LNCaP clone FGC (cell line): ENCODE results near the gene TOPORS.
A peak's percentile ranks its signal among the peaks of the same experiment; 100 is the strongest.

ENCODE experiments used
- DNase-seq: peaks from one replicate; pipeline ENCODE4 v3.0.0-alpha.2; 2011; ENCODE audit warnings: low read depth
- H3K4me3 ChIP-seq: 2 replicates; pipeline ENCODE4 v1.5.1; 2011; ENCODE audit warnings: mild to moderate bottlenecking, low read depth, low read length, control low read depth
- CTCF ChIP-seq: IDR thresholded peaks from 2 replicates; pipeline ENCODE4 v1.5.1; 2012; ENCODE audit warnings: mild to moderate bottlenecking; ENCODE audit not compliant: control insufficient read depth, insufficient read depth; ENCODE audit errors: extremely low read depth

The TOPORS gene

GRCh38 chr9:32587901-32588300, 35.5 kb upstream of the TOPORS start:
- no peak for TF ChIP-seq CTCF
- no peak overlapping the region for H3K4me3 ChIP-seq
- DNase-seq = no peak

- DNase-seq = no peak
- no peak for TF ChIP-seq CTCF
Measured at GRCh38 chr9:32584784-32585183, 32.4 kb upstream of the TOPORS start.

GRCh38 chr9:32581512-32582143, 29.2 kb upstream of the TOPORS start:
- peak; percentile 74 for TF ChIP-seq CTCF
- no peak overlapping the region for H3K4me3 ChIP-seq
- no peak for DNase-seq

More at GRCh38 chr9:32584784-32585183, 32.4 kb upstream of the TOPORS start:
- H3K4me3 ChIP-seq = no peak overlapping the region

GRCh38 chr9:32580631-32581300, 28.4 kb upstream of the TOPORS start:
- TF ChIP-seq CTCF = no peak
- no peak overlapping the region for H3K4me3 ChIP-seq
- DNase-seq = no peak

GRCh38 chr9:32579706-32580331, 27.4 kb upstream of the TOPORS start:
- peak; percentile 91 for TF ChIP-seq CTCF
- DNase-seq = no peak

GRCh38 chr9:32578976-32579375, 26.6 kb upstream of the TOPORS start:
- H3K4me3 ChIP-seq = no peak overlapping the region
- no peak for TF ChIP-seq CTCF
- no peak for DNase-seq

More at GRCh38 chr9:32579706-32580331, 27.4 kb upstream of the TOPORS start:
- H3K4me3 ChIP-seq = no peak overlapping the region
